Trophoblast cell (in vitro differentiated cells and primary cell): Measurements from ENCODE around the gene ANKRD60.

Experiments
- DNase-seq, 2 donors: peaks; one replicate each; pipeline ENCODE4 v3.0.0-alpha.2; 2016
- H2AFZ ChIP-seq: 2 replicates; pipeline ENCODE4 v1.6.1; 2013; ENCODE audit warnings: low read length, moderate library complexity, mild to moderate bottlenecking; ENCODE audit not compliant: insufficient read depth, poor library complexity
- H2AK5ac ChIP-seq: 2 replicates; pipeline ENCODE4 v1.6.1; 2013; ENCODE audit warnings: mild to moderate bottlenecking, low read length
- H2BK120ac ChIP-seq: 2 replicates; pipeline ENCODE4 v1.6.1; 2013; ENCODE audit warnings: low read length, mild to moderate bottlenecking, moderate library complexity; ENCODE audit not compliant: insufficient read depth, poor library complexity
- H2BK12ac ChIP-seq: 2 replicates; pipeline ENCODE4 v1.6.1; 2013; ENCODE audit warnings: mild to moderate bottlenecking, low read length, moderate library complexity
- H2BK5ac ChIP-seq: 2 replicates; pipeline ENCODE4 v1.6.1; 2013; ENCODE audit warnings: low read length, low read depth, moderate library complexity, mild to moderate bottlenecking; ENCODE audit not compliant: poor library complexity
- H3K14ac ChIP-seq: 2 replicates; pipeline ENCODE4 v1.6.1; 2013; ENCODE audit warnings: mild to moderate bottlenecking, low read length
- H3K18ac ChIP-seq: 2 replicates; pipeline ENCODE4 v1.6.1; 2013; ENCODE audit warnings: mild to moderate bottlenecking, low read length
- H3K23ac ChIP-seq: 2 replicates; pipeline ENCODE4 v1.6.1; 2013; ENCODE audit warnings: low read length
- H3K27ac ChIP-seq: 2 replicates; pipeline ENCODE4 v1.5.1; 2013; ENCODE audit warnings: low read depth, mild to moderate bottlenecking, inconsistent platforms, low read length, moderate library complexity
- H3K27me3 ChIP-seq: 2 replicates; pipeline ENCODE4 v1.6.1; 2013; ENCODE audit warnings: inconsistent platforms, mild to moderate bottlenecking, low read length, moderate library complexity; ENCODE audit not compliant: insufficient read depth
- H3K36me3 ChIP-seq, 2 experiments: 1 replicate in 1 of 2; 2 replicates in 1 of 2; pipeline ENCODE4 v1.6.1; 2013; ENCODE audit warnings: low read length in 2 of 2, mild to moderate bottlenecking in 2 of 2, moderate library complexity in 1 of 2; ENCODE audit not compliant: insufficient read depth in 2 of 2, control insufficient read depth in 1 of 2
- H3K4ac ChIP-seq: 2 replicates; pipeline ENCODE4 v1.6.1; 2013; ENCODE audit warnings: low read depth, mild to moderate bottlenecking, low read length, moderate library complexity
- H3K4me1 ChIP-seq, 2 experiments: 1 replicate in 1 of 2; 2 replicates in 1 of 2; pipeline ENCODE4 v1.6.1; 2013; ENCODE audit warnings: low read length in 2 of 2, mild to moderate bottlenecking in 2 of 2, moderate library complexity in 1 of 2; ENCODE audit not compliant: insufficient read depth in 2 of 2, control insufficient read depth in 1 of 2
- H3K4me2 ChIP-seq: 2 replicates; pipeline ENCODE4 v1.6.1; 2013; ENCODE audit warnings: inconsistent platforms, mild to moderate bottlenecking, low read length, moderate library complexity
- H3K4me3 ChIP-seq: 2 replicates; pipeline ENCODE4 v1.5.1; 2013; ENCODE audit warnings: mild to moderate bottlenecking, low read depth, low read length, inconsistent platforms
- H3K79me1 ChIP-seq: one replicate; pipeline ENCODE4 v1.6.1; 2013; ENCODE audit warnings: low read length
- H3K79me2 ChIP-seq: 2 replicates; pipeline ENCODE4 v1.6.1; 2013; ENCODE audit warnings: low read length, mild to moderate bottlenecking; ENCODE audit not compliant: control insufficient read depth, insufficient read depth, poor library complexity
- H3K9ac ChIP-seq: 2 replicates; pipeline ENCODE4 v1.6.1; 2013; ENCODE audit warnings: mild to moderate bottlenecking, low read length
- H3K9me3 ChIP-seq: 2 replicates; pipeline ENCODE4 v1.6.1; 2013; ENCODE audit warnings: low read depth, mild to moderate bottlenecking, control low read depth, inconsistent platforms, low read length; ENCODE audit not compliant: insufficient read depth
- H4K12ac ChIP-seq: 2 replicates; pipeline ENCODE4 v1.6.1; 2013; ENCODE audit warnings: low read depth, mild to moderate bottlenecking, low read length, moderate library complexity
- H4K8ac ChIP-seq: 2 replicates; pipeline ENCODE4 v1.6.1; 2013; ENCODE audit warnings: low read depth, mild to moderate bottlenecking, low read length, moderate library complexity
- H4K91ac ChIP-seq: one replicate; pipeline ENCODE4 v1.6.1; 2013; ENCODE audit warnings: low read depth, mild to moderate bottlenecking, low read length, moderate library complexity
- WGBS: extraction: QIAGEN DNeasy Blood & Tissue Kit; methylation state at CpG from one replicate; pipeline ENCODE4 v1.1.7; 2013; ENCODE audit warnings: missing lambda C conversion rate; ENCODE audit not compliant: insufficient read length, insufficient coverage; ENCODE audit errors: extremely low coverage; 5-methylcytosine and 5-hydroxymethylcytosine counted together

Gene ANKRD60

DNA sequence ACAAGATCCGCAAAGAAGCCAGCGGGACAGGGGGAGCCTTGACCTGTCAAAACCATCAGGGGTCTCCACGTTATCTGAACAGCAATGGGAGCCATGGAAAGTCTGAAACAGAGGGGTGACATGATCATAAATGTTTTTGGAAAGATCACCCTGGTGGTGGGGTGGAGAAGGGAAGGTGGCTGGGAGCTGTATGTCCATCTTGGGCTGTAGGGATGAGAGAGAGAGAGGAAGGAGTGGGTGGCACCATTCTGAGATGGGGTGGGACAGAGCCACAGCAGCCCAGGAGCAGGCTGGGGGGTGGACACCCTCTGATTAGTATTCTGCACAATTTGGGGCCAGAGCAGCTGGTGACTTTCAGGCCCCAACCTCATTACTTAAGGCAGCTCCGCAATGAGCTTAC is 30.1 kb downstream of the ANKRD60 start:
- Histone ChIP-seq H2BK5ac (no peak overlapping the region), H3K14ac (no peak overlapping the region), H3K4me1 (no peaks in the 10 kb centered on the region), H3K79me1 (no peaks in the 10 kb centered on the region), H3K4ac (no peak overlapping the region), H3K9ac (no peak overlapping the region), H4K91ac (no peak overlapping the region), H2AK5ac (no peak overlapping the region), H4K12ac (no peak overlapping the region), H3K36me3 (no peaks in the 10 kb centered on the region), H3K4me2 (no peak overlapping the region), H3K27me3 (no peaks in the 10 kb centered on the region), H4K8ac (no peak overlapping the region), H3K27ac (no peak overlapping the region), H2AFZ (no peak overlapping the region), H3K9me3 (peaks cover 7% of the 10 kb centered on the region), H3K23ac (no peak overlapping the region), H3K18ac (no peak overlapping the region), H3K79me2 (no peaks in the 10 kb centered on the region), H2BK12ac (no peak overlapping the region), H3K4me3 (no peak overlapping the region), H2BK120ac (no peak overlapping the region)
- no CpG with 5 or more reads among the region's 4 CpGs for WGBS
- DNase-seq = no peak

GRCh38 chr20:58197185-58197469 is 31.3 kb downstream of the ANKRD60 start:
- Histone ChIP-seq H3K4me2 (no peak overlapping the region), H4K8ac (no peak overlapping the region), H2AK5ac (no peak overlapping the region), H3K27ac (no peak overlapping the region), H3K18ac (no peak overlapping the region), H3K4ac (no peak overlapping the region), H3K79me2 (no peaks in the 10 kb centered on the region), H3K9ac (no peak overlapping the region), H2AFZ (no peak overlapping the region), H3K4me3 (no peak overlapping the region), H3K23ac (no peak overlapping the region), H4K91ac (no peak overlapping the region), H4K12ac (no peak overlapping the region), H3K27me3 (no peaks in the 10 kb centered on the region), H2BK120ac (no peak overlapping the region), H3K14ac (no peak overlapping the region), H3K36me3 (no peaks in the 10 kb centered on the region), H2BK12ac (no peak overlapping the region), H3K4me1 (no peaks in the 10 kb centered on the region), H3K79me1 (no peaks in the 10 kb centered on the region), H3K9me3 (peaks cover 7% of the 10 kb centered on the region), H2BK5ac (no peak overlapping the region)
- DNase-seq = no peak
- WGBS = no CpG with 5 or more reads among the region's 8 CpGs

DNA sequence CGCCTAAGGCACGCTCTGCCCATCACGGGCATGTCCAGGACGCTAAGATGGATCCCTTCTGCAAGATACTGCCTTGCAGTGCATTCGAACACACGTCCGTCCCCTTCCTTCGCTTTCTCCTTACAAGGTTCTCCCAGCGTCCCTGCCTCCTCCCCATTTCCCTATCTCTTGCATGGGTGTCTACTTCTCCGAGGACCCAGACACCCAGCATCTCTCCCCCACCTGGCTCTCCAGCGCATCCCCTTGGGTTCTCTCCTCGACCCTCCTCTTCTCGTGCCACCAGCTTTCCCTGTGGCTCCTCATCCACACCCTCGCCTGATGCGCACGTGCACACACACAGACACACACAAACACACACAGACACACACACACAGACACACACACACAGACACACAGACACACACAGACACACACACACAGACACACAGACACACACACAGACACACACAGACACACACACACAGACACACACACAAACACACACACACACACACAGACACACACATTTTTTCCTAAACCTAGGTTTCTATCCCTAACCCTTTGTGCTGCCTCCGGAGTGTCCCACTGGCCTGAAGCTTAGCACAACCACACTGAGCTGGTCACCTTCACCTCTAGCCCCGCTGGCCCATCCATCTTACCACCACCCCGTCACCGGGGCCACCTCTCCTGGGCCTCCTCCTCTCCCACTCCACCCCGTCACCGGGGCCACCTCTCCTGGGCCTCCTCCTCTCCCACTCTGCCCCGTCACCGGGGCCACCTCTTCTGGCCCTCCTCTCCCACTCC is 31.9 kb downstream of the ANKRD60 start:
- Histone ChIP-seq H3K9me3 (peaks cover 7% of the 10 kb centered on the region), H3K9ac (no peak overlapping the region), H3K4me2 (no peak overlapping the region), H3K27me3 (no peaks in the 10 kb centered on the region), H3K27ac (no peak overlapping the region), H2BK5ac (no peak overlapping the region), H2AFZ (no peak overlapping the region), H3K14ac (no peak overlapping the region), H4K91ac (no peak overlapping the region), H3K23ac (no peak overlapping the region), H3K4ac (no peak overlapping the region), H3K79me1 (no peaks in the 10 kb centered on the region), H3K18ac (no peak overlapping the region), H2BK12ac (no peak overlapping the region), H4K8ac (no peak overlapping the region), H3K4me1 (no peaks in the 10 kb centered on the region), H3K36me3 (no peaks in the 10 kb centered on the region), H4K12ac (no peak overlapping the region), H2BK120ac (no peak overlapping the region), H3K4me3 (no peak overlapping the region), H2AK5ac (no peak overlapping the region), H3K79me2 (no peaks in the 10 kb centered on the region)
- no CpG with 5 or more reads among the region's 24 CpGs for WGBS
- peak in 1 of 2 donors; percentile 41 for DNase-seq

DNA sequence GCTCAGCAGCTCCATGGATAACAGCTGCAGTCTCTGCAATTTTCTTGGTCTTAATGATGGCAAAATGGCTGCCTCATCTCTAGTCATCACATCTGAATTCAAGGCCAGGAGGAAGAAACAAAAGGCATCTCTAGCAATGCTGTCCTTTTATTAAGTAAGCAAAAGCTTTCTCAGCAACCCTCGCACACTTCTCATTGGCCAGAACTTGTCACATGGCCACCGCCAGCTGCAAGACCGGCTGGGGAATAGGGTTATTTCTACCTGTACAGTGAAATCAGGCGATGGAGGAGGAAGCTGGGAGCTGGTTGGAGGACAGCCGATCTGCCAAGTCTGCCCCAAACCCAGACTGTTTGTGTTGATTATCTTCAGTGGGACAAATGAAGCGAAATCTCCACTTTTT is 33.4 kb downstream of the ANKRD60 start:
- H3K4me1 ChIP-seq = no peaks in the 10 kb centered on the region
- no peak overlapping the region for H2AFZ ChIP-seq
- H4K8ac ChIP-seq = no peak overlapping the region
- H3K27me3 ChIP-seq = no peaks in the 10 kb centered on the region
- no peak overlapping the region for H2BK12ac ChIP-seq
- no peak overlapping the region for H2AK5ac ChIP-seq
- H3K4ac ChIP-seq = no peak overlapping the region
- no peaks in the 10 kb centered on the region for H3K36me3 ChIP-seq
- no peak overlapping the region for H3K18ac ChIP-seq
- DNase-seq = peak in 1 of 2 donors; percentile 21
- no peak overlapping the region for H3K27ac ChIP-seq
- H3K79me2 ChIP-seq = no peaks in the 10 kb centered on the region
- no peak overlapping the region for H3K4me3 ChIP-seq
- H3K23ac ChIP-seq = no peak overlapping the region
- H2BK120ac ChIP-seq = no peak overlapping the region
- no peak overlapping the region for H3K4me2 ChIP-seq
- H3K9me3 ChIP-seq = peaks cover 7% of the 10 kb centered on the region
- H4K91ac ChIP-seq = no peak overlapping the region
- H3K9ac ChIP-seq = no peak overlapping the region
- no peak overlapping the region for H2BK5ac ChIP-seq
- H4K12ac ChIP-seq = no peak overlapping the region
- H3K79me1 ChIP-seq = no peaks in the 10 kb centered on the region
- no CpG with 5 or more reads among the region's 6 CpGs for WGBS
- H3K14ac ChIP-seq = no peak overlapping the region
